GM12878 (cell line): Measurements from ENCODE around the gene NPAS3. TPM values are rescaled to one million over a fixed set of nuclear protein-coding genes. Genes with fewer than 3 reads are reported as not detected.

Experiments used
- BRCA1 ChIP-seq: IDR thresholded peaks from 2 replicates; pipeline ENCODE4 v1.6.1; 2011; ENCODE audit warnings: low read depth, low read length, improper control_type of control experiment
- IRF3 ChIP-seq: fragments of 450-650 bp; IDR thresholded peaks from 2 replicates; pipeline ENCODE4 v1.6.1; 2014; ENCODE audit warnings: mild to moderate bottlenecking
- NR2C2 ChIP-seq: IDR thresholded peaks from 2 replicates; pipeline ENCODE4 v1.6.1; 2011; ENCODE audit warnings: borderline replicate concordance, low read depth; ENCODE audit not compliant: control insufficient read depth, insufficient read length
- PAX5 ChIP-seq: IDR thresholded peaks from 2 replicates; pipeline ENCODE4 v1.6.1; 2011; ENCODE audit warnings: low read depth, low read length, borderline replicate concordance
- PAX8 ChIP-seq: fragments of 450-650 bp; IDR thresholded peaks from 2 replicates; pipeline ENCODE4 v1.6.1; 2017; ENCODE audit warnings: mild to moderate bottlenecking, moderate library complexity
- ZNF24 ChIP-seq: fragments of 450-650 bp; IDR thresholded peaks from 2 replicates; pipeline ENCODE4 v1.6.1; 2017; ENCODE audit warnings: antibody characterized with exemption, mild to moderate bottlenecking
- ZNF687 ChIP-seq: fragments of 450-650 bp; IDR thresholded peaks from 2 replicates; pipeline ENCODE4 v1.6.1; 2017; ENCODE audit warnings: mild to moderate bottlenecking, moderate library complexity
- polyA plus RNA-seq, 11 experiments: library from polyadenylated mRNA; depleted of rRNA in 4 of 11; unstranded in 6 of 11; stranded (reverse) in 5 of 11; fragments of >200 nt; fragmentation: Nextera tagmentation in 4 of 11; fragmentation: Illumina TruSeq in 1 of 11; extraction: Ambion mirVana in 4 of 11; extraction: Trizol in 1 of 11; gene quantifications; 1 replicate in 1 of 11; 2 replicates in 10 of 11; pipeline versions ENCODE4 v1.2.1 to v1.2.3, GENCODE V29; 2011 to 2016; ENCODE audit warnings: inconsistent platforms in 2 of 11, missing spikeins in 2 of 11, low read depth in 1 of 11
- total RNA-seq, 4 experiments: library from RNA; depleted of rRNA in 3 of 4; stranded (reverse); fragments of >200 nt in 3 of 4; fragmentation: Illumina TruSeq in 1 of 4; extraction: Trizol in 1 of 4; gene quantifications; 2 replicates each; pipeline versions ENCODE4 v1.2.1 to v1.2.3, GENCODE V29; 2013 to 2021

The NPAS3 gene
- total and polyA plus RNA-seq, 10 of the 15 experiments (the other 5 are each of a cell fraction or from before 2014, with no cell fraction given): under 0.01 to 2.7 (median 0.03) TPM; not detected in 6

- no peak for TF ChIP-seq ZNF687
- no peak for TF ChIP-seq BRCA1
- TF ChIP-seq PAX8: no peak
- TF ChIP-seq PAX5: no peak
- no peak for TF ChIP-seq IRF3
- TF ChIP-seq NR2C2: no peak
- TF ChIP-seq ZNF24: no peak
These were observed 2.3 kb downstream of the NPAS3 start (continued) for GRCh38 chr14:32940711-32941667.
